ENCODE results near the gene KCNG2.

KCNG2 gene

DNA sequence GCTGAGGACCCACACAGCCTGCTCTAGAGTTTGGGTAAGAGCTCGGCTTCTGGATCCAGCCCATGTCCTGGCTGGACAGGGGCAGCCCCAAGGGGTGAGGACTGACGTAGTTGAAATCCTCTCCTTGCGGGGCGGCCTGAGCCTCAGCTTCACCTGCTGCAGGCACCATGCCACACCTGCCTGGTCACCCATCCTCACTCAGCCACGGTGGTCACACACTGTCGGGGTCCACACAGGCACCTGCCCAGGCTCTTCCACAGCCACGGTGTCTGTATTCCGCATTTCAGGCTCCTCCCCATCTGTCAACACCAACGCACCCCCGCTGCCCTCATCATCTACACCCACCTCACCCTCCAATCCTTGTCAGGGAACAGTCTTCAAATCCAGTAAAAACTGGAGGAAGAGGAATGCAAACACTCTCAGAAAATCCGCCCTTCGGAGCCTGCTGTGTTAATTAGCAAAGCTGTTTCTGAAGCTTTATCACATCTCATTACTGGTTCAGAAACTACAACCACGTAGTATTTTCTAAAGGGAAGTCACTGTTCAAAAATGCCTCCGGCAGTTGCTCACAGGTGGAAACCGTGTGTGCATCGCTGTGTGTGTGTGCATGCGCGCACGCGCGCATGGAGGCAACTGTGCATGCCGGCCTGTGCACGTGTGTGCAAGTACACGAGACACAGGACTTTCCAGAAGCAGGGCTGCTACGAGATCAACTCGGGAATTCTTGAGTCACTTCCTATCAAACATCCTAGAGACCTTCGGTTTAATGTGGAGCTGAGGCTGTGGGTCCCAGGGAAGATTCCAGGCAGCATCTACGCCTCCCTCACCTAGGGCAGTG is 115.5 kb downstream of the KCNG2 start:
- DNase-seq, result no peak

GRCh38 chr18:79914614-79915160 is 116.9 kb downstream of the KCNG2 start:
- DNase-seq, result no peak

DNA sequence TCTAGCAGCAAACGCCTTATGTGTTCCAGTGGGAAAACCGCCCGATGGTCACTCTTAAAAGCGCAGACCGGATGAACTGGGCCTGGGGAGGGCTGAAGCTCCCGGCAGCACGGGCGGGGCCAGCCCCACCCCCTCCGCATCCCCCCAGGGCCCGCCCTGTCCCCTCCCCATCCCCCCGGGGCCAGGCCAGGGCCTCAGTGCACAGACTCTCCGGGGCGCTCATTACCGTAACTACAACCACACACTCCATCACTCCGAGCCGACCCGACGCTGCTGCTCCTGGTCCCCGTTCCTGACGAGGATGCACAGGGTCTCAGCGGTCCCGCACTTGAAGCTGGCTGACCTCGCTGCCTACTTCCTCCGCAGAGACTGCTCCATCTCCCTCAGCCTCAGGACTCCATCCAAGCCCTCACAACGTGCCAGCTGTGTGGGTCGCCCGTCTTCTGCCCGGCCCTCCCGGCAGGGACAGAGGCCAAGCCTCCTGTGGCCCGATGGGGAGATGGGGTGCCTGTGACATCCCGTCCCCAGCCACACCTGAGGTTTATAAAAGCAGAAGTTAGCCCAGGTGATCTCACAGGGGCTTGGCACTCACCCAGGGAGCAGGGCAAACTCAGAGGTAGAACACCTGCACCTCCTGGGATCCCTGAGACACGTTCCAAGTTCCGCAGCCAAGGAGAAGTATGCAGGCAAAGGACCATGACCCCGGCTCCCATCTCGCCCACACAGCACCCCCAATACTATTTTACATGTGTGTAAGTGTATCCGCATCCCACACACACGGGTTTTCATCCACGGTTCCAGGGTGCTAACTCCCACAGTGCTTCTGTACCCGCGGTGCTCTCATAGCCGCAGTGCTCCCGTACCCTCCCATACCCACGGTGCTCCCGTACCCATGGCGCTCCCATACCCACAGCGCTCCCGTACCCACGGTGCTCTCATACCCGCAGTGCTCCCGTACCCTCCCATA is 117.7 kb downstream of the KCNG2 start:
- DNase-seq, result no peak

DNA sequence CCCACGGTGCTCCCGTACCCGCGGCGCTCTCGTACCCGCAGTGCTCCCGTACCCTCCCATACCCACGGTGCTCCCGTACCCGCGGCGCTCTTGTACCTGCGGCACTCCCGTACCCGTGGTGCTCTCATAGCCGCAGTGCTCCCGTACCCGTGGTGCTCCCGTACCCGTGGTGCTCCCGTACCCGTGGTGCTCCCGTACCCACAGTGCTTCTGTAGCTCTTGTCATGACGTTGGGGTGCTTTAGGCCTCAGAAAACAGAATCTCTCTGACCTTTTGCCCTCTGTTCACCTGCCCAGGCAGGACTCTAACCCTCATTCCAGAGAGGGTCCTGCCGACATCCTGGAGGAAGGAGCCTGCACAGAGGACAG is 118.4 kb downstream of the KCNG2 start:
- no peak for DNase-seq

GRCh38 chr18:79916546-79917168 is 118.9 kb downstream of the KCNG2 start:
- DNase-seq, result no peak

DNA sequence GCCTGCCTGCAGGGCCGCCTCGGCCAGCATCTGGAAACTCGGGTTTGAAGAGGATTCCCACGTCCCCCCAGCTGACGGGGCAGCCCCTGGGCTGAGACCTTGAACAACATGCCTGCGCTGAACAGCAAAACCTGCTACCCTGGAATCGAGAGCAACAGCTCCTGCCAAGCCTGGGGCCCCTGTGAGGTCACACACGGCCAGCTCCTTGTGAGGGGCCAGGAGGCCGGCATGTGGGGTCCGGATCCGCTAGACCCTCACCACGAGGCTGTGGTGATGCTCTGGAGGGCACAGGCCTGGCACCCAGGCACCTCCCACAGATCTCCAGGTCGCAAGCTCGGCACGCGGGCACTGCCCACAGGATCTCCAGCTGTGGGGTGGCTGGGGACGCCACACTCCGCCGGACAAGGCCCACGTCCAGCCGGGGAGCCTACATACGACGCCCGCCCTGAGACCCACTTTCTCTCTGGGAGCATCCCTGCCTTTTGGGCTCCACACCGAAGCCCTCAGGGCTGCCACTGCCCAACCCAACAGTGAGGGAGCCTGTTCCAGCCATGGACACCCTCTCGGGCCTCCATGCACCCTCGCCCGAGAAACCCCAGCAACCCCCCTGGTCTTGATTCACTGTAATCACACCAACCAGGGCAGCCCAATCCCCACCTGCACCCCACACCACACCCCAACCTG is 119.6 kb downstream of the KCNG2 start:
- DNase-seq, result no peak

- DNase-seq, result no peak
These were observed 120.3 kb downstream of the KCNG2 start for GRCh38 chr18:79917853-79918614.

- DNase-seq, result no peak
These were observed 120.9 kb downstream of the KCNG2 start for GRCh38 chr18:79918615-79919011.

DNA sequence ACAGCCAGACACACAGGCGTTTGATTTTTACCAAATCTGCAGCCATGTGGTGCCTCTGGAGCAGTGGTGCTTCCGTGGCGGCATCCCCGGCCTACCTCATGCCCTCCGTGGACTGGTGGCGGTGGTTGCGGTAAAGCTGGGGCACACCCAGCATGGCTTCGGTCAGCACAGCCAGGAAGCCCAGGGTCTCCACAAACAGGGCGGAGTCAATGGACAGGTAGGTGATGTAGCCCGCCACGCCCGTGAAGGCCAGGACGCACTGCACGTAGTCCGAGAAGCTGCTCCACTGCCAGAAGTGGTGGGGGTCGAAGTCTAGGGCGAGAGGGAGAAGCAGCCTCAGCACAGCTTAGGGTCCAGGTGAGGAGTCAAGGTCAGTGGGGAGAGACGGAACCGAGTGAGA is 121.4 kb downstream of the KCNG2 start:
- DNase-seq, result no peak

GRCh38 chr18:79921984-79922965 is 124.5 kb downstream of the KCNG2 start:
- DNase-seq, result no peak

- DNase-seq, result no peak
These were observed 125.3 kb downstream of the KCNG2 start for GRCh38 chr18:79922971-79923411.

DNA sequence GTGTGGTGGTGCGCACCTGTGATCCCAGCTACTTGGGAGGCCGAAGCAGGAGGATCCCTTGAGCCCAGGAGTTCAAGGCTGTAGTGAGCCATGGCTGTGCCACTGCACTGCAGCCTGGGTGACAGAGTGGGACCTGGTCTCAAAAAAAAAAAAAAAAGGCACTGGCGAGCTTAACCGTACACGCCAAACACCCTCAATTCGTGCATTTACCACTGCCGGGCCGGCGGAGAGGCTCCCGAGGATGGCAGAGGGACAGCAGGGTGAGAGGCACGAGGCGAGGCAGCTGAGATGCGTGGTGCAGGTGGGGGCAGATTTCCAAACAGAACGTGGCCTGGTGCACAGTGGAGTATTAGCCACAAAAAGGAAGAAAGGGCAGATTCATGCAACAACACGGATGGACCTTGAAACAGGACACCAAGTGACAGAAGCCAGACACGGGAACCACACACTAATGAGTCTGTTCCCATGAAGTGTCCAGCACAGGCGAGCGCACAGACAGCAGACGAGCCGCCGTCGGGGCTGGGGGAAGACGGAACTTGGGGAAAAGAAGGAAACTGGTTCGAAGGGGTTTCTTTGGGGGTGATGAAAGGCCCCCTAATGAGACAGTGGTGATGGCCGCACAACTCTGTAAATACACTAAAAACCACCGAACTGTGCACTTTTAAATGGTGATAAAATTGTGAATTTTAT is 126.3 kb downstream of the KCNG2 start:
- DNase-seq, result no peak

DNA sequence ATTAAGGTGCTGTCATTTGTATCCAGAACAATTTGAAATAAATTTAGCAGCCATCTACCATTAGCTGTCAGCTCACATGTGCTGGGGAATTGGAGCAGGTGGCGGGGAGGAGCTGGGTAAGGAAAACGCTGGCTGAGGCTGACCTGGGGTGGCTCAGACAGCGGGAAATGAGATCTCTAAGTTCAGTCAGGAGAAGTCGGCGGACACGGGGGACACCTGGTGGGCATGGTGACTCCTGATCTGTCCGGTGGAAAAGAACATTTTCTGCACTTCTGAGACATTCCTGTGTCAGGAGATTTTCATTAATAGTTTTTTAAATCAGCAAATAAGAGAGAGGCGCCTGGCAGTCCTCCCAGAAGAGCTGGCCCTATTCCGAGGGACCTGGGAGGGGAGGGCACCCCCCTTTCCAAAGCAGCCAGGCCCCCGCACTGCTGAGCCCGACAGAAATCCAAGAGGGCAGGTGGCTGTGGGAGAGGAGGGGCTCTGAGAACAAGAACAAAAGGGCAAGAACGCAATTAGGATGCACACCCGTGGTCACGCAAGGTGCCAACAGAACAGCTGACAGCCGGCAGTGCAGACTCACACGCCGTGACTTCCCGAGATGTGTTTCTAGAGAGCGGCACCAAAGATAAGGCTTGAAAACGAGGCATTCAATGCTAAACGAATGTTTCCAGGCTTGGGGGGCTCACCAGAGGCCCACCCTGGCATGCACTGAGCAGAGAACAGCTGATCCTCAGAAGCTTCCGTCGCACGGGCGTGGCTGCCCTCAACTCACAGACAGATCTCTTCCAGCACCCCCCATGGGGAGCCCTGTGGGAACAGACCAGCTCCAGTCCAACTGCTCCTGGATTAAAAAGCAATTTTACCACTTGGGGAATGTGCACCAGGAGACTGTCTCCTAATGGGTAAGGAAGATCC is 127.3 kb downstream of the KCNG2 start:
- DNase-seq, result no peak

DNA sequence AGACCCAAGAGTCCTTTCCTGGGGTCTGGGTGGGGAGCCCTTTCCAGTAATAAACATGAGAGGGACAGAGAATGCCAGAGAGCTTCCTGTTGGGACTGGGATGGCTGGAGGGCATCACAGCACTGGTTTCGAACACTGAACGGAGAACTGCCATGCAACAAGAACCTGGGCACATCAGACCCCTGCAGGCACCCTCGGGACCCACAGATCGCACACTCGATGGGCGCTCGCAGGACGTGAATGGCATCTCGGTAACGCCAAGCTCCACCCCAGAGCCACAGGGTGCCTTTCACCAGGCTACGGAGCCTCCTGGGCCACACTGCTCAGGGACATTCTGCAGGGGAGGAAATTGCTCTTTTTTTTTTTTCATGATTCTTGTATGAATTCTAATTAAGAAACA is 128.6 kb downstream of the KCNG2 start:
- DNase-seq, result no peak

- DNase-seq, result no peak
These were observed 129.2 kb downstream of the KCNG2 start for GRCh38 chr18:79926715-79927606.

- no peak for DNase-seq
These were observed 130.1 kb downstream of the KCNG2 start for GRCh38 chr18:79927607-79928562.

Data from NCI-H510A (cell line).